GM18505 (cell line): ENCODE results near the gene PPT1.

Source experiments
- ATAC-seq: cut with Tn5 transposase; IDR thresholded peaks from one replicate; pipeline ENCODE4 v1.9.1; 2021; ENCODE audit not compliant: unreplicated experiment
- POLR2A ChIP-seq: IDR thresholded peaks from 4 replicates; pipeline ENCODE4 v1.6.1; 2011; ENCODE audit warnings: borderline replicate concordance; ENCODE audit not compliant: insufficient read depth, insufficient read length; ENCODE audit errors: extremely low read depth

PPT1 gene

DNA sequence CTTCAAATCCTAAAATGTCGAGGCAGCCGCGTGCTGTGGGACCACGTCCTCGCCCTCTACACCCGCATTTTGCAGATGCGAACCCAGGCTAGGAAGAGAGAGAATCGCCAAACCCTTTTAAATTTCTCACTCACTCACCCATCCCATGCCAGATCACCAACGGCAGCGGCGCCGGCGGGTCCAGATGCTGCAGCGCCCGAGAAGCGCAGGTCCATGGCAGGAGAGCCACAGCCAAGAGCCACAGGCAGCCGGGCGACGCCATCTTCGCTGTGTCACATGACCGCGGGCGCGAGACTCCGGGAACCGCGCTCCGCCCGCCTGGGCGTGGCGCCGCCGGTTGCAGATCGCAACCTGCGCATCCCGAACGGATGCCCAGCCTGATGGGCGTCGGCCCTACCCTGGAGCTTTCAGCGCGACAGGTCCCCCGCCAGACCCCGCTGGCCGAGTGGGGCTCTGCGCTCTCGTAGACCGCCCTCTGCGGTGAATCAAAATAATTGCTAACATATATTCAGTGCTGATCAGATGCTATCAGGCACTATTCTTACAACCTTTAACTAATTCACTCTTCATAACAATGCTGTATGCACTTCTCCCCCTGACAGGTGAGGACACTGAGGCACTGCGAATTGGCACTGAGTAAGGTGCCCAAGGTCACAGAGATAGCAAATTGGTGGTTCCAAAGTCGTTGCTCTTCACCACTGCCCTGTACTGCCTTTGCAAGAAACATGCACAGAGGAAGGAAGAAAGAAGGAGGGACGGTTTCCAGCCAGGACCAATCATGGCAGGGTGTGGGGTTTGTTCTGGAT, at the start of gene PPT1:
PPT1 (minus strand) TSS at position 276 of the 806 bp plus-strand sequence; CDS start at position 262, 14 bp downstream.
- peak; percentile 91 for TF ChIP-seq POLR2A
- ATAC-seq: peak; percentile 86

DNA sequence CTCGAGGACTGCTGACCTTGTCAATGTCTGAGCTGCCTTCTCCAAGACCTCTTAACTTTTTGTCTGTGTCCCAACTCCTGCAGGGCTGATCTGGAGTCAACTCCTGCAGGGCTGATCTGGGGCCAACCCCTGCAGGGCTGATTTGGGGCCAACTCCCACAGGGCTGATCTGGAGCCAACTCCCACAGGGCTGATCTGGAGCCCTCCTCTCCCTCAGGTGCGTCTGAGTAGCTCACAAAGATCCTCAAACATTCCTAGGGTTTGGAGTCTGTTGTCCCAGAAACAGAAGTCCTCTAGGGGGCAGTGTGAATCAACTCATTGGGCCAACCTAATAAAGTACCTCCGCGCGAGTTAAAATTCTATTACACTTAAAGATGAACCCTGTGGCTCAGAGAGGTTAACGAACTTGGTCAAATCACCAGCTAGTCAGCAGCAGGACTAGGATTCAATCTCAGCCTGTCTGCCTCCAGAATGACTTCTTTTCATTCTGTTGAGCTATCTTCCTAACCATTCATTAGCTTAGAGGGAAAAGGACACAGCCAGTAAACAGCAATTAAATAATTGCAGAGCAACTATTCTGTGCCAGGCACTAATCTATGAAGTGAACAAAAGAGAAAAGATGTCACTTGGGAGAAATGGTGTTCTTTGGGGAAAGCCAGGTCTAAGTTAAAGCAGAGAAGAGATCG, 47.0 kb upstream of the PPT1 start:
- no peak for ATAC-seq
- no peak for TF ChIP-seq POLR2A

DNA sequence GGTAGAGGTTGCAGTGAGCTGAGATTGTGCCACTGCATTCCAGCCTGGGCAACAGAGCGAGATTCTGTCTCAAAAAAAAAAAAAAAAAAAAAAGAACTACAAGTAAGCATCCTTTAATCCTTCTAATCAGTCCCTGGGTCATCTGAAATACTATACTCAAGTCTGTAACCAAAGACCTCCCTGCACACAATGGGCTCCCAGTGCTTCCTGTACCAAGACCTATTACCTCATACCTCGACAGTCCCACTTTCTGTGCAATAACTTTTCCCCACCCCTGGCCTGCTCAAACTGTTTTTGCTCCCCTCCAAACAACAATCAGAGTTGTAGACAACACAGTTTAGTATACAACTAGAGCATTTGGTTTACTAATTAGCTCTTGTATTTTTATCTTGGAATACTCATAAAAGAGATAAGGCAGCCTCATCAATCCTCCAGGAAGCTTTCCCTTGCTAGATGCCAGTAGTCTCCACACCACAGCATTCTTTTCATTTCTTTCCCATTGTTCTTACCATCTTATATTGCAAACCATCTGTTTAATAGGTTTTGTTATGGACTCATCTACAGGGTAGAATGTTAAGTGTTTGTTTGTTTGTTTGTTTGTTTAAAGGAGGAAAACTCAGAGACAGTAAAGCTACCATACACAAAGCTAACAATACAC, 45.0 kb upstream of the PPT1 start:
- no peak for ATAC-seq

DNA sequence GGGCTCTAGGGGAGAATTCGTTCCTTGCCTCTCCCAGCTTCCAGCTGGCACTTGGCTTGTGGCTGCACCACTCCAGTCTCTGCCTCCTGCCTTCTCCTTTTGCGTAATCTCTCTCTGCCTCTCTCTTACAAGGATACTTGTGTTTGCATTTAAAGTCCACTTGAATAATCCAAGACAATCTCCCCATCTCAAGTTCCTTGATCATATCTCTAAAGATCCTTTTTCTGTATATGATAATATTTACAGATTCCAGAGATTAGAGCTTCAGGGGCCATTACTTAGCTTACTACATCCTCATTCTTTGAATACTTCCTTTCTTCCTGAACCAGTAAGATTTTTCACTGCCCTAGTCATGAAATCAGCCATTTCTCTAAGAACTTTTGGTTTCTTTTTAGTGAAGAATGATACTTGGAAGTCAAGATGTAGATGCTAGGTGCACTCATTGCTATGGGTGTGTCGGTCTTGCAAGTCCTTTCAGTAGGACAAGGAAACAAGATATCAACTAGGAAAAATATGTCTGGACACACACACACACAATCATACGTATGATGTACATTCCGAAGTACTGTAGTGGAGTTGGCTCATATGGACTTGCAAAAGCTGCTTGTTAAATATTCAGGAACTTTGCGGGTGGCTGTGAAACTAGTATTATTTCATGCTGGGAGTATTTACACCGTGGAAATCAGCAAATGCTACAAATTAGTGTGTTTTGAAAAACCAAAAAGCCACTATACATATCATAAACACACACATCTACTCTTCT, 43.3 kb upstream of the PPT1 start:
- no peak for ATAC-seq
- no peak for TF ChIP-seq POLR2A

More for the DNA sequence above, 45.0 kb upstream of the PPT1 start:
- no peak for TF ChIP-seq POLR2A

DNA sequence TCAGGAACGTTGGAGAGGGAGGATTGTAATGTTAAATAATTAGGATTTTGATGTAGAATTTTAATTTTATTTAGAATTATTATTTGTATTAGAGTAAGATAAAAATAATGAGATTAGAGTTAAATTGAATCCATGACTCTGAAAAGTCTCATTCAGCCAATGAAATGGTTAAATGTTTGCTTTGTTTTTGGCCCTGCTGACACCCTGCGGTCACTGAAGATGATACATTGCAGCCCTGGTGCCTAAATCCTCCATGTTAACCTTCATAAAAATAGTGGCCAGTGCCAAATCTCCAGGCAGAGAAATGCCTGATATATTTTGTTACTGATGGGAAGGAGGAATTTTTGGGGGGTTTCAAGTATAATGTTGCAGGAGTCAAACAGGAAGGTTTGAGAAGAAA, 36.8 kb upstream of the PPT1 start:
- no peak for TF ChIP-seq POLR2A
- ATAC-seq: no peak

DNA sequence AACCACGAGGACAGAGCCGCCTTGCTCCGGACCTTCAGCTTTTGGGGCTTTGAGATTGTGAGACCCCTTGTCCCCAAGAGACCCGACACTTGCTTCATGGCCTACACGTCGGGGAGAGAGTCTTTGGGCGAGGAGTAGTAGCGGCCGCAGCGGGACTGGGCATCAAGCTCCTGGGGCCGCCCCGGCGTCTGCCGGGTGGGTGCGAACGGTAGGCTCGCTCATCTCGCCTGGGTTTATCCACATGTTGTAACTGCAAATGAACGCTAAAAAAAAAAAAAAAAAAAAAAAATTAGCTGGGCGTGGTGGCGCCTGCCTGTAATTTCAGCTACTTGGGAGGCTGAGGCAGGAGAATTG, 36.2 kb upstream of the PPT1 start:
- no peak for TF ChIP-seq POLR2A
- ATAC-seq: no peak

DNA sequence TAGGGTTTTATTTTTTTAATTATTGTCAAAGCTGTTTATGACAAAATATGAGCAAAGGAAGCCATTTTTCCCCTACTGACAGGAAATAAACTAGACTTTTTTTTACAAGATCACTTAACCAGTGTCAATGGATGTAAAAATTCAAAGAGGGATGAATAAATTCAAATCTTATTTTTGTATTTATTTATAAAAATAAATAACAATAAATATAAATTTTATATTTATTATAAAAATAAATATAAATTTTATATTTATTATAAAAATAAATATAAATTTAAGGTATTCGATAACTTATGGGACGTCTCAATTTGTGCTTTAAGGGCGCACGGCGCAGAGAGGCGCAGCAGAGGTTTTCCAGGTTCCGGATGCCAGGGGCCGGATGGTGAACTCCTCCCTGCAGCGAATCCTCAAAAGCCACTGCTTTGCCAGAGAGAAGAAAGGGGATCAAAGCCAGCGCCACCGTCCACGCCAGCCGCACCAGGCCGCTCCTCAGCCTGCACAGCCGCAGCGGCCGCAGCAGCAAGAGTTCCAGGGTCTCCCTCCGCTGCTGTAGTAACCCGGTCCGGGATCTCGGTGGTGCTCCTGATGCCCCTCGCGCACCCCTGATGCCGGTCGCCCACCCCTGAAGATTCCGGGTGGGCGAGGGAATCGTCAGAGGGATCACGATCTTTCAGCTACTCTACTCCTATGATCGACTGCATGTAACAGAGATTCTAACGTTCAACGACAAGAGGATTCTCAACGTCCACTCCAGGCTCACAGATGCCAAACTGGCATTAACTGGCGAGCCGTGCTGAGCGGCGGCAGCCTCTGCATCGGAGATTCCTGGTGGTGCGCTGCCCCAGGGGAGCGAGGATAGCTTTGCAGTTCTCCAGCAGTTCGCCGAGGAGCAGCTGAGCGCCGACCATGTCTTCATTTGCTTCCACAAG, 35.6 kb upstream of the PPT1 start:
- no peak for TF ChIP-seq POLR2A
- ATAC-seq: no peak

DNA sequence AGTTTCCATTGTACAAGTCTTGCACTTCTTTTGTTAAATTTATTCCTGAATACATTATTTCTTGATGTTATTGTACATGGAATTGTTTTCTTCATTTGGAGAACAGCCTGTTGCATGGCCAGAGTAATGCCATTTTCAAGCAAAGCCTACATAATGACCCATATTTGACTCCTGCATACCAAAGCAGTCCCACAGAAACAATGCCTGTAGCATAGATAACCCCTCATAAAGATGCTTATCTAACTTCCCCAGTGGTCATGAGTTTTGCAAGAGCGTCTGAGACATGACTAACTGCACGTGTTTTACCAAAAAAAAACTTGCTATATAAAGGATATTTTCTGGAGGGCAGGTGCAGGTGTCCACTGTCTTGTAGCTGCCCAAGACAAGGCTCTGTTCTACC, 33.8 kb upstream of the PPT1 start:
- no peak for TF ChIP-seq POLR2A
- no peak for ATAC-seq

DNA sequence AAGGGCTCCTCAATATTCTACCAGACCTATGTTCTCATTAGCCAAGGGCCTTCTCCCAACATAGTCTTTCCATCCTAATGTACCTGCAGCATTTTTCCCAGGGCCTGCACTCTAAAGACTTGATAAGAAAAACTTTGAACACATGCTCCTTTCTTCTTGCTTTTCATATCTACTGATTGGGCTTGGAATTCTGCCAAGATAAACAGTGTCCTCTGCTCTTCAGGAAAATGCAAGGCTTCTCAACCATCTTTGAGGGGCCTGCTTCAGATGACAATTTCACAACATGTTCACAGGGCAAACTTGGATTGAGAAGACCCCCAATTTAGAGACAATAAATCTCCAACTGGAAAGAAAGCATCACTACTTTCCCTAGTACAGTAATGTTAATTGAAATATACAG, 25.8 kb upstream of the PPT1 start:
- ATAC-seq: no peak
- no peak for TF ChIP-seq POLR2A

DNA sequence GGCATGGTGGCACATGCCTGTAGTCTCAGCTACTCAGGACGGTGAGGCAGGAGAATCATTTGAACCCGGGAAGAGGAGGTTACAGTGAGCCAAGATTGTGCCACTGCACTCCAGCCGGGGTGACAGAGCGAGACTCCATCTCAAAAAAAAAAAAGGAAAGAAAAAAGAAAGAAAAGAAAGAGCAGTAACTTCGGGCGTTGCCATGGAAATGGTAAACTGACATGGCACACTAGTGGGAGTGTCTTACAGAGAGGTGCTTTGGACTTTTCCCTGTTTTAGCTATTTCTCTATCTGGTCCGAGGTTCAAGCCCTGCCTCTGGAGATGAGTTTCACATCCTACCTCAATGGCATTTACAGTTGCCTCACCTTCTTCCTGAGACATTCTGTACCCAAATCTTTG, 23.1 kb upstream of the PPT1 start:
- no peak for ATAC-seq
- TF ChIP-seq POLR2A: no peak

DNA sequence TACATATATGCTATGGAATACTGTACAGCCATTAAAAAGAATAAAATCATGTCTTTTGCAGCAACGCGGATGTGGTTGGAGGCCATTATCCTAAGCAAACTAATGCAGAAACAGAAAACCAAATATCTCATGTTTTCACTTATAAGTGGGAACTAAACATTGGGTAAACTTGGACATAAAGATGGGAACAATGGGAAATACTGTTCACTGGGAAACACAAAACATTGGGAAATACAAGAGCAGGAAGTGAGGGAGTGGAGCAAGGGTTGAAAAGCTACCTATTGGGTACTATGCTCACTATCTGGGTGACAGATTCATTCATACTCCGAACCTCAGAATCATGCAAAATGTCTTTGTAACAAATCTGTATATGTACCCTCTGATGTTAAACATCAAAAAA, 17.3 kb upstream of the PPT1 start:
- ATAC-seq: no peak
- TF ChIP-seq POLR2A: no peak

DNA sequence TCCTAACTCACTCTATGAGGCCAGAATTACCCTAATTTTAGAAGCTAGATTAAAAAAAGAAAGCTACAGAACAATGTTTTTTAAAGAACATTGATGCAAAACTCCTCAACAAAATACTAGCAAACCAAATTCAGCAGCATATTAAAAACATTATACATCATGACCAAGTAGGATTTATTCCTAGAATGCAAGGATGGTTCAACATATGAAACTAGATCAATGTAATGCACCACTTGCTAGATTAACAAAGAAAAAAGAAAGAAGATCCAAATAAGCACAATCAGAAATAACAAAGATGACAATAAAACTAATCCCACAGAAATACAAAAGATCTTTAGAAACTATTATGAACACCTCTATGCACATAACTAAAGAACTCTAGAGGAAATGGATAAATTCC, 13.3 kb upstream of the PPT1 start:
- no peak for ATAC-seq
- TF ChIP-seq POLR2A: no peak
